Ovary (tissue), 9 donors: ENCODE measurements around the gene COX10. TPM values are rescaled to one million over a fixed set of nuclear protein-coding genes. Genes with fewer than 3 reads are reported as not detected.

Source experiments
- DNase-seq, 5 donors: peaks; one replicate each; pipeline ENCODE4 v3.0.0-alpha.2; 2019 to 2020
- H3K27ac ChIP-seq, 2 donors: fragments of 200-600 bp; one replicate each; pipeline versions ENCODE4 v1.5.1 to v1.8.0; 2019 to 2022
- H3K27me3 ChIP-seq: fragments of 200-600 bp; one replicate; pipeline ENCODE4 v1.8.0; 2022
- H3K36me3 ChIP-seq: fragments of 200-600 bp; sonication (generic); one replicate; pipeline ENCODE4 v1.5.1; 2019
- H3K4me1 ChIP-seq: one replicate; pipeline ENCODE4 v1.8.1; 2013; ENCODE audit warnings: mild to moderate bottlenecking, moderate library complexity; ENCODE audit not compliant: insufficient read depth
- H3K4me3 ChIP-seq: fragments of 200-600 bp; sonication (generic); one replicate; pipeline ENCODE4 v1.5.1; 2017
- H3K9me3 ChIP-seq, 2 donors: fragments of 200-600 bp in 1 of 2; sonication (generic) in 1 of 2; one replicate each; pipeline versions ENCODE4 v1.5.1 to v1.8.1; 2013 to 2019; ENCODE audit warnings: mild to moderate bottlenecking in 1 of 2, moderate library complexity in 1 of 2
- EP300 ChIP-seq: sonication (generic); formaldehyde crosslinking; IDR thresholded peaks from one replicate; pipeline ENCODE4 v1.6.1; 2017; ENCODE audit warnings: antibody characterized with exemption
- POLR2A ChIP-seq: fragments of 450-650 bp; IDR thresholded peaks from one replicate; pipeline ENCODE4 v1.6.1; 2017; ENCODE audit warnings: antibody characterized with exemption, mild to moderate bottlenecking, moderate library complexity
- WGBS, 3 donors: extraction: QIAGEN DNeasy Blood & Tissue Kit in 1 of 3; methylation state at CpG; one replicate each; pipeline versions ENCODE4 v1.1.5 to v1.1.7; 2013 to 2017; 5-methylcytosine and 5-hydroxymethylcytosine counted together
- intact Hi-C, 4 donors: fragments of 100-400 bp; cut with DNase I; formaldehyde crosslinking; loops; one replicate each; pipeline versions ENCODE4 v1.11.0 to v1.15.1; 2022 to 2023
- polyA plus RNA-seq, 2 donors: library from polyadenylated mRNA; stranded (reverse); fragments of 200-250 nt in 1 of 2; fragments of 350-450 nt in 1 of 2; fragmentation: Illumina TruSeq in 1 of 2; extraction: RNeasy Lipid Tissue Mini Kit (QIAGEN cat#74804) in 1 of 2; gene quantifications; one replicate each; pipeline ENCODE4 v1.2.3, GENCODE V29; 2013 to 2014
- total RNA-seq, 7 donors: library from RNA; depleted of rRNA in 2 of 7; stranded (reverse); fragments of >200 nt in 2 of 7; fragmentation: NEBNext Ultra II Directional in 3 of 7; extraction: Animal tissue kit (Norgen Biotek cat#: 25700) in 3 of 7; gene quantifications; one replicate each; pipeline versions ENCODE4 v1.1.0 to v1.2.4, GENCODE V29; 2016 to 2023
- TF ChIP-seq, protein P1 (sequence below), 3 donors: fragments of 450-650 bp in 2 of 3; fragments of 200-600 bp in 1 of 3; IDR thresholded peaks; one replicate each; pipeline versions ENCODE4 v1.5.1 to v1.8.0; 2016 to 2022; ENCODE audit warnings: antibody characterized with exemption in 3 of 3, mild to moderate bottlenecking in 1 of 3
- donor health status: DM: no; HTN: no; CAD: no; lungs with moderate emphysema.
- donor health status: DM: no; HTN: no; CAD: no.
- donor health status: Bipolar disorder and iron deficiency.
- donor health status: DM: yes; HTN: yes; CAD: no.
- donor health status: DM: no; HTN: no; CAD: no.
- donor health status: DM: yes; HTN: yes; CAD: no.

COX10 gene
- total and polyA plus RNA-seq, 9 donors = 5.1 to 15.3 (median 11.7) TPM

DNA sequence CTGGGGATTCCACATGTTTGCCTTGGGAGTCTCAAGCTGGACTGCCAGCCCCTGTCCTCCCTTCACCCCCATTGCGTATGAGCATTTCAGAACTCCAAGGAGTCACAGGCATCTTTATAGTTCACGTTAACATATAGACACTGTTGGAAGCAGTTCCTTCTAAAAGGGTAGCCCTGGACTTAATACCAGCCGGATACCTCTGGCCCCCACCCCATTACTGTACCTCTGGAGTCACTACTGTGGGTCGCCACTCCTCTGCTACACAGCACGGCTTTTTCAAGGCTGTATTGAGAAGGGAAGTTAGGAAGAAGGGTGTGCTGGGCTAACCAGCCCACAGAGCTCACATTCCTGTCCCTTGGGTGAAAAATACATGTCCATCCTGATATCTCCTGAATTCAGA, 138.5 kb downstream of the COX10 start:
- WGBS, 3 donors = 95 to 97% (median 95%) methylated on average over 5 of the region's 5 CpGs
- DNase-seq = no peak
- Histone ChIP-seq H3K4me3 (no peak overlapping the region), H3K9me3 (no peaks in the 10 kb centered on the region), H3K36me3 (no peaks in the 10 kb centered on the region), H3K4me1 (no peaks in the 10 kb centered on the region), H3K27ac (no peak overlapping the region), H3K27me3 (no peaks in the 10 kb centered on the region)
- intact Hi-C loops = no loop called here
- TF ChIP-seq EP300 (no peak), POLR2A (no peak)
- TF ChIP-seq, protein P1, sequence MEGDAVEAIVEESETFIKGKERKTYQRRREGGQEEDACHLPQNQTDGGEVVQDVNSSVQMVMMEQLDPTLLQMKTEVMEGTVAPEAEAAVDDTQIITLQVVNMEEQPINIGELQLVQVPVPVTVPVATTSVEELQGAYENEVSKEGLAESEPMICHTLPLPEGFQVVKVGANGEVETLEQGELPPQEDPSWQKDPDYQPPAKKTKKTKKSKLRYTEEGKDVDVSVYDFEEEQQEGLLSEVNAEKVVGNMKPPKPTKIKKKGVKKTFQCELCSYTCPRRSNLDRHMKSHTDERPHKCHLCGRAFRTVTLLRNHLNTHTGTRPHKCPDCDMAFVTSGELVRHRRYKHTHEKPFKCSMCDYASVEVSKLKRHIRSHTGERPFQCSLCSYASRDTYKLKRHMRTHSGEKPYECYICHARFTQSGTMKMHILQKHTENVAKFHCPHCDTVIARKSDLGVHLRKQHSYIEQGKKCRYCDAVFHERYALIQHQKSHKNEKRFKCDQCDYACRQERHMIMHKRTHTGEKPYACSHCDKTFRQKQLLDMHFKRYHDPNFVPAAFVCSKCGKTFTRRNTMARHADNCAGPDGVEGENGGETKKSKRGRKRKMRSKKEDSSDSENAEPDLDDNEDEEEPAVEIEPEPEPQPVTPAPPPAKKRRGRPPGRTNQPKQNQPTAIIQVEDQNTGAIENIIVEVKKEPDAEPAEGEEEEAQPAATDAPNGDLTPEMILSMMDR (IDR thresholded peaks at IDR 0.05) = no peak

DNA sequence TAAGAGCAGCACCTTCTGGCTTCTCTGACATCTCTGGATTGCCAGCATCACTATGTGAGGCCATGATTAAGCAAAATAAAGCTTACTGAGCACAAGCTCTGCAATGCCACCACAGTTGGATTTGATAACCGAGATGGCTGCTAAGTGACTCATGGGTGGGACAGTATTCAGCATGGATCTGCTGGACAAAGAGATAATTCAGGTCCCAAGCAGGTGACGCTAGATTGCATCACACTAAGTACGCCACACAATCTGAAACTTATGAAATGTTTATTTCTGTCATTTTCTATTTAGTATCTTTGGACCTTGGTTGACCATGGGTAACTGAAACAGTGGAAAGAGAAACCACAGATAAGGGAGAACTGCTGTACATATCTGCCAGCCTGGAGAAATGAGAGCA, 139.9 kb downstream of the COX10 start:
- WGBS, 3 donors = 96 to 98% (median 98%) methylated on average over 3 of the region's 3 CpGs

DNA sequence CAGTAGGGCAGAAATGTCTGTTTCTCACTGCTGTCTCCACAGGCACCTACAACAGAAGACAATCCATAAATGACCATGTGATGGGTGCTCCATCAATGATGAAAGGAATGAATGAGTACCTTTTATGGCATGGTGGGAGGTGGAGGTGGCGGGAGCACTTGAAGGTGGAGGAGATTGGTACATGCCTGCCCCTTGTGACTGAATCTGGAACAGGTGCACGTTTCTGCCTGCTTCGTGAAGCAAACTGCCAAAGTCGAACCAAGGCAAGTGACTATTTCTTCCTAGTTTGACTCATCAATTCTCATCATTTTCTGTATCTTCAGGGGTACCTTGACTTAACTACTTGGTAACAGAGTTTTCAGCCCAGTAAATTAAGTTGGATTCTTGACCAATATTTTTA, 141.9 kb downstream of the COX10 start:
- TF ChIP-seq, protein P1 (IDR thresholded peaks at IDR 0.05) = no peak
- TF ChIP-seq POLR2A = no peak
- no peak for TF ChIP-seq EP300
- intact Hi-C loops = no loop called here
- no peak for DNase-seq
- WGBS, 3 donors = 87 to 89% (median 88%) methylated on average over 4 of the region's 4 CpGs
- H3K27me3 ChIP-seq = no peaks in the 10 kb centered on the region
- H3K36me3 ChIP-seq = no peaks in the 10 kb centered on the region
- H3K4me3 ChIP-seq = no peak overlapping the region
- H3K27ac ChIP-seq = no peak overlapping the region
- H3K9me3 ChIP-seq = no peaks in the 10 kb centered on the region
- H3K4me1 ChIP-seq = no peaks in the 10 kb centered on the region

More for the DNA sequence above, 139.9 kb downstream of the COX10 start:
- intact Hi-C loops = no loop called here
- H3K27me3 ChIP-seq = no peaks in the 10 kb centered on the region
- no peak overlapping the region for H3K4me3 ChIP-seq
- H3K9me3 ChIP-seq = no peaks in the 10 kb centered on the region
- no peak overlapping the region for H3K27ac ChIP-seq
- H3K4me1 ChIP-seq = no peaks in the 10 kb centered on the region
- no peak for DNase-seq
- TF ChIP-seq POLR2A (no peak), EP300 (no peak)
- TF ChIP-seq, protein P1 (IDR thresholded peaks at IDR 0.05) = no peak
- H3K36me3 ChIP-seq = no peaks in the 10 kb centered on the region

DNA sequence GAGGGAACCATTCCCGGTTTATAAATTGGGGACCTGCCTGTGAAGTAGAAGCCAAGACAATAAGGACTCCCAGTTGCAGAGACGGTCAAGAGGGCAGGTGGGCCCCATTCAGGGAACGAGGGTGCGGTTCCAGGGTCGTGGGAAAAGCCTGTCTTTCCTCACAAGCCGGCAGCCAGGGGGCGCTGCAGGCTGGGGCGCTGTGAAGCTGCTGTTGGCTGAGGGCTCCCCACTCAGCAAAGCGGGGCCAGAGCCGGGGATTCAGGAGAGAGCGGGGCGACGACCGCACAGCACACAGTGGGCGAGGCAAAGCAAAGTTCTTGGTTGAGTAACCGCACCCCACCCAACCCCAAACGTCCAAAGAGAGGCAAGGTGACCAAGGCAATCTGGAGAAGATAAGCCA, 142.5 kb downstream of the COX10 start:
- intact Hi-C loops = no loop called here
- Histone ChIP-seq H3K4me3 (no peak overlapping the region), H3K36me3 (no peaks in the 10 kb centered on the region), H3K27me3 (no peaks in the 10 kb centered on the region), H3K27ac (no peak overlapping the region), H3K4me1 (no peaks in the 10 kb centered on the region), H3K9me3 (no peaks in the 10 kb centered on the region)
- TF ChIP-seq, protein P1 (IDR thresholded peaks at IDR 0.05) = no peak
- TF ChIP-seq POLR2A (no peak), EP300 (no peak)
- peak in 1 of 5 donors; percentile 21 for DNase-seq
- 52 to 58% (median 57%) methylated on average over 17 of the region's 17 CpGs for WGBS, 3 donors
